HCT116 (cell line): ENCODE data around the gene HELZ2.

Source experiments
- EGR1 ChIP-seq: IDR thresholded peaks from 2 replicates; pipeline ENCODE4 v1.6.1; 2012; ENCODE audit warnings: low read depth
- EZH2 ChIP-seq: fragments of 200-600 bp; sonication (generic); IDR thresholded peaks from 2 replicates; pipeline ENCODE4 v1.6.1; 2017; ENCODE audit warnings: antibody characterized with exemption, mixed run types
- EZH2phosphoT487 ChIP-seq: fragments of 200-600 bp; IDR thresholded peaks from 2 replicates; pipeline ENCODE4 v1.6.1; 2018; ENCODE audit warnings: antibody characterized with exemption, borderline replicate concordance
- FOSL1 ChIP-seq: IDR thresholded peaks from 2 replicates; pipeline ENCODE4 v1.6.1; 2012; ENCODE audit warnings: low read depth
- POLR2AphosphoS5 ChIP-seq: IDR thresholded peaks from 2 replicates; pipeline ENCODE4 v1.6.1; 2011; ENCODE audit warnings: mild to moderate bottlenecking, low read depth, low read length, moderate library complexity
- RAD21 ChIP-seq: IDR thresholded peaks from 2 replicates; pipeline ENCODE4 v1.6.1; 2012; ENCODE audit warnings: low read depth, mild to moderate bottlenecking
- SRF ChIP-seq: IDR thresholded peaks from 2 replicates; pipeline ENCODE4 v1.6.1; 2012; ENCODE audit warnings: low read depth
- ZNF274 ChIP-seq: fragments of 200-500 bp; sonication (Bioruptor generic); IDR thresholded peaks from 2 replicates; pipeline ENCODE4 v1.6.1; 2014; ENCODE audit warnings: mild to moderate bottlenecking, low read depth, low read length, inconsistent platforms
- TF ChIP-seq, protein P1 (sequence below), 3 experiments: fragments of 200-600 bp in 1 of 3; sonication (generic) in 1 of 3; IDR thresholded peaks in 2 of 3; conservative IDR thresholded peaks in 1 of 3; 2 replicates each; pipeline ENCODE4 v1.5.1; 2012 to 2017; ENCODE audit warnings: low read depth in 2 of 3, low read length in 2 of 3, antibody characterized with exemption in 1 of 3, borderline replicate concordance in 1 of 3, control low read depth in 1 of 3, mild to moderate bottlenecking in 1 of 3, mixed read lengths in 1 of 3, mixed run types in 1 of 3, moderate library complexity in 1 of 3; ENCODE audit not compliant: insufficient read depth in 1 of 3
- TF ChIP-seq, protein P2 (sequence below): IDR thresholded peaks from 2 replicates; pipeline ENCODE4 v1.6.1; 2012

DNA sequence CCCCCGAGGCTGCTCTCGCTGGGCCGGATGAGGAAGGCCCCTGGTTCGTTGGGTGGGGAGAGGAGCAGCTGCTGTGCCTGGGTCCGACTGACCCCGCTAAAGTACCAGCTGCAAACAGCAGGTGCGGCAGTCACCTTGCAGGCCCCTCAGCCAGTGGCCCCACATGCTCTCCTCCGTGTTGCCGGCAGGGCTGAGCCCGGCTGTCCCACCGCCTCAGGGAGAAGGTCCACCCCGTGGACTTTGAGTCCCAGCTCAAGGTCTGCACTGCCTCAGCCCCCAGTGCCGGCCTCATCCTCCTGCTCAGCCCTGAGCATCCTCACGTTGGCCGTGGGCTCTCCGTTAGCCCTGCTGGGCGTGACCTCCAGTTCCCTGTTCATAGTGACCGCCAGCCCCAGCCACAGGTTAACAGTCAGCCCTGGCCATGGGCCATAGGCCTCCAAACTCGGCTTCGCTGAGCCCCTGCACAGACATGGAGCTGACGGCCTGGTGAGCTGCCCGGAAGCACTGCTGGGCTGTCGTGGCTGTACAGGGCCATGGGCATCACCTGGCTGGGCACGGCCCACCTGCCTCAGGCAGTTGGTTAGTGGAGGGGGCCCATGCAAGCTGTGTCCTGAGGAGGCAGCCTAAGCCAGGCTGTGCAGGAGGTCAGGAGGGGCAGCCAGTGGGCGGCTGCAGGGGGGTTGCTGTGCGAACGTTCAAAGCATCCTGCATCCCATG, 29.6 kb downstream of the HELZ2 start:
- TF ChIP-seq EGR1: no peak
- TF ChIP-seq RAD21: no peak
- TF ChIP-seq ZNF274: no peak
- no peak for TF ChIP-seq POLR2AphosphoS5
- TF ChIP-seq, protein P1, sequence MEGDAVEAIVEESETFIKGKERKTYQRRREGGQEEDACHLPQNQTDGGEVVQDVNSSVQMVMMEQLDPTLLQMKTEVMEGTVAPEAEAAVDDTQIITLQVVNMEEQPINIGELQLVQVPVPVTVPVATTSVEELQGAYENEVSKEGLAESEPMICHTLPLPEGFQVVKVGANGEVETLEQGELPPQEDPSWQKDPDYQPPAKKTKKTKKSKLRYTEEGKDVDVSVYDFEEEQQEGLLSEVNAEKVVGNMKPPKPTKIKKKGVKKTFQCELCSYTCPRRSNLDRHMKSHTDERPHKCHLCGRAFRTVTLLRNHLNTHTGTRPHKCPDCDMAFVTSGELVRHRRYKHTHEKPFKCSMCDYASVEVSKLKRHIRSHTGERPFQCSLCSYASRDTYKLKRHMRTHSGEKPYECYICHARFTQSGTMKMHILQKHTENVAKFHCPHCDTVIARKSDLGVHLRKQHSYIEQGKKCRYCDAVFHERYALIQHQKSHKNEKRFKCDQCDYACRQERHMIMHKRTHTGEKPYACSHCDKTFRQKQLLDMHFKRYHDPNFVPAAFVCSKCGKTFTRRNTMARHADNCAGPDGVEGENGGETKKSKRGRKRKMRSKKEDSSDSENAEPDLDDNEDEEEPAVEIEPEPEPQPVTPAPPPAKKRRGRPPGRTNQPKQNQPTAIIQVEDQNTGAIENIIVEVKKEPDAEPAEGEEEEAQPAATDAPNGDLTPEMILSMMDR (IDR thresholded peaks at IDR 0.05 in 2 of 3, conservative IDR thresholded peaks at IDR 0.05 in 1 of 3; ENCODE audit: borderline replicate concordance in 1 of 3, insufficient read depth in 1 of 3, low read depth in 2 of 3, low read length in 2 of 3): no peak
- TF ChIP-seq, protein P2, sequence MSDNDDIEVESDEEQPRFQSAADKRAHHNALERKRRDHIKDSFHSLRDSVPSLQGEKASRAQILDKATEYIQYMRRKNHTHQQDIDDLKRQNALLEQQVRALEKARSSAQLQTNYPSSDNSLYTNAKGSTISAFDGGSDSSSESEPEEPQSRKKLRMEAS: no peak
- no peak for TF ChIP-seq SRF
- no peak for TF ChIP-seq FOSL1
- no peak for TF ChIP-seq EZH2phosphoT487
- no peak for TF ChIP-seq EZH2
